CD4-positive, alpha-beta T cell treated with Interleukin-10 for 1 hour (primary cell): ENCODE results near the gene UQCR11.

Source experiments
- DNase-seq: peaks from one replicate; pipeline ENCODE4 v3.0.0-alpha.2; 2020

The UQCR11 gene

DNA sequence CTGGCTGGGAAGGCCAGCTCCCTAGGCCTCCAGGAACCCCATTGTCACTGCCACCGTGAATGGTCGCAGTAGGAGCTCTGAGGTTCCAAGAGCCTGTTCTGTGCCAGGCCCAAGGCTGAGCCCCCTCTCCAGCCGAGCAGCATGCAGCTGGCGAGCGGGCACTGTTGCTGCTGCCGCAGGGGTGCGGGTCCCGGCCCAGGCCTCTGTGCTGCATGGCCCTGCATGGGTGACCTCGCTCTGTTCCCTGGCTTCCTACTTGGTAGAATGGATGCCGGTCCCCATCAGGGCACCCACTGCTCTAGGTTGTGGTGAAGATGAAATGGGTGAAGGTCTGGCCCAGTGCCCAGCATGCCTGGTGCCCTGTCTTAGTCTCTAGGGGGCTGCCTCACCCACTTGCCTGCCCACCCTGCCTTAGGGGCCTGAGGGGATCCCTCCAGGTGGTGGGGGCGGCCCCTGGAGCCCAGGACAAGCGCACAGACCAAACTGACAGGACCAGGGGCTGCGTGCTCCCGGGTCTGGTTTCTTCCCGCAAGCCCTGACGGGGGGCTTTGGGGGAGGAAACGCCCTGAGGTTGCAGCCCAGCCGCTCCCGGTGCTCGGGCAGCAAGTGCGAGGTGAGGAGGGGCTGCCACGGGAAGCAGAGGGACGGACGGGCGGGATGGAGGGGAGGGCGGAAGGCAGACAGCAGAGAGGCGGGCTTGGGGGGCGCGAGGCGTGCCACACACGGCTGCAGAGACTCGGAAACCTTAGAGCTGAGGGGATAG is 8.7 kb upstream of the UQCR11 start:
- DNase-seq = no peak

DNA sequence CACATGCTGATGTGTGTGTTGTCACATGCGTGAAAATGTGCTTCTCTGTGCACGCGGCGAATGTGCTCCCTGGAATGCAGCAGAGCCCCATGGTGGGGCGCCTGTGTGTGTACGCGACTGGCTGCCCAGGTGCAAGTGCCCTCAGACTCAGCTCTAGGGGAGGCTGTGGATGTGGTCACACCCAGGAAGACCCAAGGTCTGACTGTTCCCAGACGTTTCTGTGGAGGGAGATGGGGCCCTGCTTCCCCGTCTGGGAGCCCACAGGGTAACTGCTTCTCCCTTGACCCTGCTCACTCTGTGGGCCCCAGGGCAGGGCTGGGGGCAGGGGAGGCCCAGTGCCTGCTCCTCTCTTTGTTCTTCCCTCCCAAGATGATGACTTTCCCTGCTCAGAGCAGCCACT is 7.9 kb upstream of the UQCR11 start:
- DNase-seq = no peak

DNA sequence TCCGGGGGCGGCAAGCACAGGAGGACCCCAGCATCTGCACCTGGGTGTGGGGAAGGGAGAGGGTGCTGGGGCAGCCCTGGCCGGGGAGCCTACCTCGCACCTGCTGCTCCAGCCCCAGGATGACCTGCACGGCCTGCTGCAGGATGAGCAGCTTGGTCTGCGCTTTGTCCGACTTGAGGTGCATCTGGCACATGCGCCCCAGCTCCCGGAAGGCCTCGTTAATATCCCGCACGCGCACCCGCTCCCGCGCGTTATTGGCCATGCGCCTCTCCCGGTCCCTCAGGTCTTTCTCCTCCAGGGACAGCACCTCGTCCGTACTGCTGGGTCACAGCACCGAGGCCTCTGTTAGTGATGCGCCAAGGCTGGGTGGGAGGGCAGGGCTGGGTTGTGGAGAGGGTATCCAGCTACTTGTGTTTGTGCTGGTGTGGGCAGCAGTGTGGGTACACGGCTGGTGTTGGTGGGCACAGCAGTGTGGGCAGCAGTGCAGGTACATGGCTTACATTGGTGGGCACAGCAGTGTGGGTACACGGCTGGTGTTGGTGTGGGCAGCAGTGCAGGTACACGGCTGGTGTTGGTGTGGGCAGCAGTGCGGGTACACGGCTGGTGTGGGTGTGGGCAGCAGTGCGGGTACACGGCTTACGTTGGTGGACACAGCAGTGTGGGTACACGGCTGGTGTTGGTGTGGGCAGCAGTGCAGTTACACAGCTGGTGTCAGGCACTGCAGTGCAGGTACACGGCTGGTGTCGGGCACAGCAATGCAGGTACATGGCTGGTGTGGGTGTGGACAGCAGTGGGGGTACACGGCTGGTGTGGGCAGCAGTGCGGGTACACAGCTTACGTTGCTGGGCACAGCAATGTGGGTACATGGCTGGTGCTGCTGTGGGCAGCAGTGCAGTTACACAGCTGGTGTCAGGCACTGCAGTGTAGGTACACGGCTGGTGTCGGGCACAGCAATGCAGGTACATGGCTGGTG is 7.1 kb upstream of the UQCR11 start:
- DNase-seq = no peak

DNA sequence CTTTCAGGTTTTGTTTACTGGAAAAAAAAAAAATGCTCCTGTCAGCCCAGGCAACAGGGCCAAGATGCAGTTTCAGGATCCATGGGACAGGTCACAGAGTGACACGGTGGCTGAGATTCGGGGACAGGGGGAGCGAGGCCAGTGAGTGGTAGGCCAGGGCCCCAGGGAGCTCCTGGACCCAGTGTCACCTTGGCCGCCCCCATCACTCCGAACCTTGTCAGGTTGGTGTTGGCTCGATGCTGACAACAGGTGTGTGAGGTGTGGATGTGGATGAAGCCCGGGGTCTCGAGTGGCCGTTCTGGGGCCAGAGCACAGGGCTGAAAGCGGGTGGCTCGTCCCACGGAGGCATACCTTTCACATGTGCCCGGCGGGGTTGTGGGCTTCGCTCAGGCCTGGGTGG is 6.1 kb upstream of the UQCR11 start:
- no peak for DNase-seq

DNA sequence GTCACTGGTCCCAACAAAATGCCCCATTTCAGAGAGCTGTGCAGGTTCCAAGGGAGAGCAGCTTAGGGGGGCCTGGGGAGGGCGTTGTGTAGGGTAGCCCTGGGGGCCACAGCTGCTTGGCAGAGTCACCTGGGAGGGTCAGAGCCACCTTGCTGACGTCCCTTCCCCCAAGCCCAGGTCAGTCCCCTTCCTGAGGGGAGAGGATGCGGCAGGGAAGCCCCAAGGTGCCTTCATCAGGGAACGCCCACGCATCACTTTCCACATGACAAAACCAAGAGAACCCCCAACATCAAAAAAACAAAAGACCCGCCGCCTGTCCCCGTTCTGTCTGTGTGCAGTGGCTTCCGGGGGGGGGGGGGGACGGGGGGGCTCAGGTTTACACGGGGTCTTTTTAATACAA is 5.3 kb upstream of the UQCR11 start:
- peak; percentile 21 for DNase-seq

DNA sequence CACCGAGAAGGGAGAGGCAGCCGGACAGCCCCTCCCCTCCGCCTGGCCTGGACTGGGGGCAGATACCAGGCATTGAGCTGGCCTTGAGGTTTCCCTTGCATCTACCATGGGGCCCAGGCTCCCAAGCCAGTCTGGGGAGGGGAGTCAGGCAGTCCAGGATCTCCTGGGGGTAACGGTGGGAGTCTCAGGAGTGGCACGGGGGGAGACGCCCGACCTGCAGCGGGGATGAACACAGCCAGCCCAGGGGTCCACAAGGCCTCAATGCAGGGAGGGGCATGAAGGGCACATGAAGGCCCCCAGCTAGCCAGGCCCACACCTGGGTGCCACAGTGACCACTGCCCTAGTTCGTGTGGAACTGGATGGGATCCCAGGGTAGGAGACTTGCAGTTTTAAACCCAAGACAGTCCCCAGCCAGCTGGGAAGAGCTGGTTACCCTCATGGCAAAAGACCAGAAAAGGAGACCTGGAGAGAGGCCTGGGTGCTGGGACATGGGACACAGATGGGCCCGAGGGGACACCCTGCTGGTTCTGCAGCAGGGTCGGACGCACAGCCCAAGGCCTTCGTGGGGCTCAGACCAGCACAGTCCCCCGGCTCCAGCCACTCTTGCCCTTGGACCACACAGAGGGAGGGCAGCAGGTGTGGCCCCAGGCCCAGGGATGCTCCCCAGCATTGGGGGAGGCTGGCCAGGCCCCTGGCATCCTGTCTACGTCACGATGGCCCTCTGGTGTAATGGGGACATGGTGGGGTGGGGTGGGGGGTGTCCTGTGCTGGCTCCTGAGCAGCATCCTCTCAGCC is 4.6 kb upstream of the UQCR11 start:
- DNase-seq = no peak

DNA sequence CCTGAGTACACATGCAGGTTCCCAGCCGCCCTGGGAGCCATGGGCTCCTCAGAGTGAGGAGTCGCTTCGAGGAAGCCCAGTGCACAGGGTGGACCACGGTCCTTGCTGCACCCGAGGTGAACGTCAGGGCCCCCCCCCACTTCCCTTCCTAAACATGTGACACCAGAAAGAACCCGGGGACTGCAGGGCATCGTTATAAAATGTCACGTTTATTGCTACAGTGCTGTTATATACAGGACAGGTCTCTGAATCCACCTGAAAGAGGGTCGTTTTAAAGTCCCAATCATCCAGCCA is 3.8 kb upstream of the UQCR11 start:
- DNase-seq = peak; percentile 39

DNA sequence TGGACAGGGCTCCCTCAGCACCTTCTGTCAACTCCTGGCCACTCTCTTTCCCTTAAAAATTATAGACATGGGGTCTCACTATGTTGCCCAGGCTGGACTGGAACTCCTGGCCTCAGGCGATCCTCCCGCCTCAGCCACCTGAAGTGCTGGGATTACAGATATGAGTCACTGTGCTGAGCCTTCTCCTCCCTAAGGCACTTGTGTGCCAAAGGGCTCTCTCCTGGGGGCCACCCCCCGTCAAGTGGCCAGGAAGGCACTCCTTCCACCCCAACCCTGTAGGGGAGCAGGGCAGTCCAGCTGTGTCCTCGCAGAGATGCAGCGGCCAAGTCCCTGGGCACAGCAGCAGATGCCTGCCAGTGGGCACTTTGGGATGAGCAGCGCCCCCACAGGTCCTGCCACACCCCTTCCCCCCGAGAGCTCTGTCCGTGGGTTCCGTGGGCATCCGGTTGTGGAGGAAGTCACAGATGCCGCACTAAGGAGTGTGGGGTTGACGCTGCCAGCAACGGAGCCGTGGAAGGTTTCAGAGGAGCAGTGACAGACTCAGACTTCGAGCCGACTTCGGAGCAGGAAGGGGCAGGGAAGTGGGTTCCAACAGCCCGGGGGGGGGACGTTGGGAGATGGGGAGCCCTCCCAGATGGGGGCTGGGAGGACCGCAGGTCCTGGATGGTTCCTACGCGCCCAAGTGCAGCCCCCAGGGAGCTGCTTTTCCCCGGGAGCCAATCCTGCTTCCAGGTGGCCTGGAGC is 3.3 kb upstream of the UQCR11 start:
- DNase-seq = peak; percentile 53

DNA sequence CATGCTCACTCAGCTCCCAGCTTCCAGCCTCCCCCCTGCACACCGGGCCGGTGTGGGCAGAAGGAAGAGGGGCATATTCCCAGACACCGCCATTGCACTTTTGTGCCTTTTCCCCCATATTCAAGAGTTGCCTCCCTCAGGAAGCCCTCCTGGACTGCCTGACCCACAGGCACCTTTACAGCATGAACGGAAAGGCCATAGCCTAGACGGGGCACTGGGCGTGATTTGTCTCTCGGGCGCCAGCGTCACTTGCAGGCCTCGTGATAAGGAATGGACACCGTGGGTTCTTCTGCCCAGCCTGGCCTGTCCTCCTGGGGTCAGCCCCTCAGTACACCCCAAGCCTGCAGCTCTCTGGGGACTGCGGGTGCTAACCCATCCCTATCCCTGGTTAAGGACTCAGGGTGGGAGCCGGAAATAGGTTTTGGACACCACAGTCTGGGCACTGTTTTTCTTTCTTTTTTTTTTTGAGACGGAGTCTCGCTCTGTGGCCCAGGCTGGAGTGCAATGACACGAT is 933 bp upstream of the UQCR11 start:
- DNase-seq = no peak

DNA sequence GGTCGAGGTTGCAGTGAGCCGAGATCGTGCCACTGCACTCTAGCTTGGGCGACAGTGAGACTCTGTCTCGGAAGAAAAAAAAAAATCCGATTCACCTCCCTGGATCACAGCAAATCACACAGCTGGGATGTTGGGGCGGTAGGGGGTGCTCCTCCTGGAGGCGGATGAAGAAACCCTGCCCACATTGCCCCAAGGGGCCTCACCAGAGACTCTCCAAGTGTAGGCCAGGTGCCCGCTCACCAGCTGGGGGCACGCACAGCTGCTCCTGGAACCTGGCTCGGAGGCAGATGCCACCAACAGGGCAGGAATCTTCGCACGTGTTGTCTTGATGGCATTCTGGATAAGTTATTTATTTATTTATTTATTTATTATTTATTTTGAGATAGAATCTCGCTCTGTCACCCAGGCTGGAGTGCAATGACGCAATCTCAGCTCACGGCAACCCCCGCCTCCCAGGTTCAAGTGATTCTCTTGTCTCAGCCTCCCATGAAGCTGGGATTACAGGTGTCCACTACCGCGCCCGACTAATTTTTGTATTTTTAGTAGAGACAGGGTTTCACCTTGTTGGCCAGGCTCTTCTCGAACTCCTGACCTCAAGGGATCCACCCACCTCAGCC is 3.1 kb downstream of the UQCR11 start:
- no peak for DNase-seq

DNA sequence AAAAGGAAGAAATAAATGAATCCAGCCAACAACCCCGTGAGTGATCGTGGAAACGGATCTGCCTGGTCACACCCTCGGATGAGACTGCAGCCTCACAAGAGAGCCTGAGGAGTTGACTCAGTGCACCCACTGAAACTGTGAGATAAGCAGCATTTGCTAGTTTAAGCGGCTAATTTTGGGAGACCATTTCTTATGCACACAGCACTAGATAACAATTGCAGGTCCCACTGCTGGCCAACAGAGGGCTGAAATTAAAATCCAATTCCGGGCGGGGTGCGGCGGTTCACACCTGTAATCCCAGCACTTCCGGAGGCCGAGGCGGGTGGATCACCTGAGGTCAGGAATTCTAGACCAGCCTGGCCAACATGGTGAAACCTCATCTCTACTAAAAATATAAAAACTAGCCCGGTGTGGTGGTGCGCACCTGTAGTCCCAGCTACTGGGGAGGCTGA is 3.6 kb downstream of the UQCR11 start:
- DNase-seq = no peak

DNA sequence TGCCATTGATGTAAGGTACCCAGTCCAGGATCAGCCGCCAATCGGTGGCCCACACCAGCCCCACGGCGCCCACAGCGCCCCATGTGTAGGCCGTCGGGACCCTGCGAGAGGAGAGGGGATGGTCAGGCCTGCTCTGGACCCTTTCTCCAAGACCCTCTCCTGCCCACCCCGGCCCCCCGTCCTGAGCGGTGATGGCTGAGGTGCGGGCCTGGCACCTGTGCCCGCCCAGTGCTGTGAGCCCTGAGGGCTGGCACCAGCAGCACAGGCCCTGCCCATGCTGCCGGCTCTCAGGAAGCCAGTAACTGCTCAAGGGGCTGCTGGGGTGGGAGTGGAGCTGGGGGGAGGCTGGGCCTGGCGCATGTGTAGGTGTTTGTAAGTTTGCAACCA is 5.8 kb downstream of the UQCR11 start:
- DNase-seq = no peak

DNA sequence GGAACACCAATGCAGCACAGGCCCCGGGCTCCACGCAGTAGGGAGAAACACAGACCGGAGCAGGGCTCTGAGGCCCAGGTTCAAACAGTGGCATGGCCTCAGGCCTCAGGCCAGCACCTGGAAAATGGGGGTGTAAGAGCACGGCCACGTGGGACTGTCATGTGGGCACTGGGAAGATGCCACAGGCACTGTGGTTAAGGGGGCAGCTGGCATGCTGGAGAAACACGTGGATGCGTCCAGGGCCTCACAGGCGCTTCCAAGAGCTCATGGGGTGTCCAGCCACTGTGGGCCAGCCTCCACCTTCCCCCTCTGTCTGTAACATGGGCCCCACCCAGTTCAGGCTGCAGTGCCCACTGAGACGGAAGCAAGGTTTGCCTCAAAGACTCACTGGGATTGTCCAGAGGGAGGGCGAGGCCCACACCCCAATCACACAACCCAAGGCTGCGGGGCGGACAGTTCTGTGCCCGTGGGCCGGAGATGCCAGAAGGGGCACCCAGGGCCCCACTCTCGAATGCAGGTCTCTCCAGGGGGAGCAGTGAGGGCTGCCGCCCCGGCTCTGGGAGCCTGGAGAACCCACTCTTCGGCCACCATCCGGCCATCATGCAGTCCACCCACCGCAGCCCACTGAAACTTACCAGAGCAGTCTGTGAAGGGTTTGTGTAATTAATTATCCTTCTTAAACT is 6.3 kb downstream of the UQCR11 start:
- no peak for DNase-seq

DNA sequence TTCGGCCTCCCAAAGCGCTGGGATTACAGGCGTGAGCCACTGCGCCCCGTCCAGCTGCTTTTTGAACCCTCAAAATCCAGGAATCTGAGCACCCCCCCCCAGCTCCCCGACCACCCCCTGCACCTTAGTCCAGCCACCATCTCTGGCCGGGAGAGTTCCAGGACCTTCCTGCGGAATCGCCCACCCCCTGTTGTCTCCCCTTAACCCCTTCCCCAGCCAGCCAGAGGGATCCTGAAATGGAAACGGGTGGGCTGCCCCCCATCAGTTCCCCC is 11.8 kb downstream of the UQCR11 start:
- DNase-seq = no peak

DNA sequence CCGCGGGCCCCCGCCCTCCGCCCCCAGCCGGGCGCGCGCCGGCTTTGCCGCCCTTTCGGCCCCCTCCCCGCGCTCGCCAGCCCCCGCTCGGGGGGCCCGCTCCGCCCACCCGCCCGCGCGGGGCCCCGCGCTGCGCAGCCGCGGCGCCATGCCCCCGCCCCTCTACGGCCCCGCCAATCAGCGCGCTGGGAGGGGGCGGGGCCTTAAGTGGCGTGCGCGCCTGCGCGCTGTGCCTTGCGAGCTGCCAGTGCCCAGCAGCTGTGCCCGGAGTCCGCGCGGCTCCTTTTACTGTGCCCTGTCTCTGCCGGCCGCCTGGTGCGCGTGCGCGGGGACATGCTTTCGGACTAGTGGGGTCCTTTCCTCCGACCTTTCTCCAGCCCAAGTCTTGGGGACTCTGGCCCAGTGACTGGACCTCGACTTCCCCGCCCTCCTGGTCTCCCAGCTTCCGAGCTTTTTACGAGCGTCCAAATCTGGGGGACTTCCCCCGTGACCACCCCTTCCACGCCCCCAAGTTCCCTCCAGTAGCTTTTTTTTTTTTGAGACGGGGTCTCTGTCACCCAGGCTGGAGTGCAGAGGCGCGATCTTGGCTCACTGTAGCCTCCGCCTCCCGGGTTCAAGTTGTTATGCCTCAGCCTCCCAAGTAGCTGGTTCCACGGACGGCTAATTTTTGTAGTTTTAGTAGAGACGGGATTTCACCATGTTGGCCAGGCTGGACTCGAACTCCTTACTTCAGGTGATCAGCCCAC is 12.3 kb downstream of the UQCR11 start, which contains the start of gene MBD3:
Gene MBD3, minus strand, starts transcription at position 111 of the 746 bp plus-strand sequence. CDS start 234 bp downstream, outside the sequence.
- DNase-seq = peak; percentile 90

DNA sequence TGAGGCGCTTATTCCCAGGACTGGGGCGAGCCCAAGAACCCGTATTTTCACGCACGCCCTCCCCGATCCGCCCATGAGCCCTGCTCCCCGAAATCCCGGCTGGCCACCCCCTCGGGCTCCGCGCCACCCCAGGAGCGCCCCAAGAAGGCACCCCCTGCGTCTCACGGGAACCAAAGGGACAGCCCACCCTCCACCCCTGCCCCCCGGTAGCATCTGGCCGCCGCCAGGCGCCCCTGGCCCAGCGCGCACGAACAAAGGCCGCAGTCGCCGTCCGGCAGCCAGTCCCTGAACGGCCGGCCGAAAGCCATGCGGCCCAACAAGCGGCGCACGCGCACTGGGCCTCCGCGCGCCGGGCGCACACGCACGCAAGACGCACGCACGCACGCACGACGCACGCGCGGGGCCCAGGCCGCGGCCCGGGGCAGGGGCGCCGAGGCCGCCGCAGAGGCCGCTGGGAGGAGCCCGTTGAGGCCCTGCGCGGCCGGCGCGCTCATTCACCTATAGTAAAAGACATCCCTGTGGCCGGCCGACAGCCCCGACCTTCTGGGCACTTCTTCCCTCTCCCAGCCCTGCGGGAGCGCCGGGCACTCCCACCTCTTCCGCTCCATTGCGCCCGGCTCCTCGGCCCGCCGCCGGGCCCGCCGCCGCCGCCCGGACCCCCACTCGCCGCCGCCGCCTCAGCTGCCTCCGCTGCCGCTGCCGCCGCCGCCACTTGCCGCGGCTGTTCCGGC is 13.1 kb downstream of the UQCR11 start:
- peak; percentile 87 for DNase-seq

DNA sequence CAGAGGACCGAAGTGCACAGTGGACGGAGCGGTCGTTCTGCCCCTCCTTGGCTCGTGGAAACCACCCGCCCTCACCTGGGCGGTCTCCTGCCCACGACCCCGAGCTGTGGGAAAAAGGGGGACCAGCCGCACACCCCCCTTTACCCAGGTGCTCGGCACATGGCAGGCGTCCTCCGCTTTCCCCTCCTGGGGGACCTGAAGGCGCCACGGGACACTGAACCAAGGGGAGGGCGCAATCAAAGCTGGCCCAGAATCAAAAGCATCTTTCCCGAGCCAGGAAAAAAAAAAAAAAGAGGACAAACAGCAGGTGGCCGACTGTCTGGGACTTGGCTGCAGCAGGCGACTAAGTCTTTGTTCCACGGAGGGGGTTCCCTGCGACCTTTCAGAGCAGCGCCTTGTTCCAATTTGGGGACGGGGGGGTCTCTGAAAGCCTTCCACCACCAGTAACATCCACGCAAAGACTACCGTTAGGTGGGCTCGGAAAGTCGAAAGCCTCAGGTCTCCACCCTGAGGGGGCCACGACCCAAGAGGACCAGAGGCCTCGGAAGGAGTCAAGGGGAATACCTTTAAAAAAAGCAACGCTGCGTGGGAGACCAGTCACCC is 13.7 kb downstream of the UQCR11 start:
- no peak for DNase-seq

DNA sequence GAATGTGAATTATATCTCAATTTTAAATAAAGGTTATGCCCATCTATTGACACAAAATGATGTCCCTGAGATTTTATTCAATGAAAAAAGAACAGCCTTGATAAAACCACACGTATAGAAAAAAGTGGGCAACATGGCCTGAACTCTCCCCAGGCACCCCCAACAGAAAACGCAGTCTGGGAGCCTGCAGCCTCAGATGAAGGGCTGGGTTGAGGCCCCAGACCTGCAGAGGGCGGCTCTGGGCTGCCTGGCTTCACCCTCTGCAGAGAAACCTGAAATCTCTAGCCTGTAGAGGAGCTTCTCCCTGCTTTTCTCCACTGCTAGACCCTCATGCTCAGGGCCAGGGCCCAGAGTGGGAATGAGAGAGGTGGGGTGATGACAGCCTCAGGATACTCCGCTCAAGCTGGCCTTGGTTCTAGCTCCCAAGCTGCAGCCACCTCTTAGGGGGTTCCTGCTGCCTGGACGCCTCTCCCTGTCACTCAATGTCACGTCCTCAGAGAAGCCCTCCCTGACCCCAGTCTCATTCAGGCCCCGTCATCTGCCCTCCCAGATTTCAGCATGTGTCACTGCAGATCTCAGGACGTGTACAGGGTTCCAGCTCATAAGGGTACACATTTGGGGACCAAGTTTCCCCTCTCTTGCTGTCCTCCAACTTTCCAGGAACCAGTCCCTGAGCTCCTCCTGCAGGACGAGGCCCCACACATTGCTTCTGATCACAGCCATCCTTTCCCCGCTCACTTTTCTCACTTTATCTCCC is 14.4 kb downstream of the UQCR11 start:
- DNase-seq = peak; percentile 34

DNA sequence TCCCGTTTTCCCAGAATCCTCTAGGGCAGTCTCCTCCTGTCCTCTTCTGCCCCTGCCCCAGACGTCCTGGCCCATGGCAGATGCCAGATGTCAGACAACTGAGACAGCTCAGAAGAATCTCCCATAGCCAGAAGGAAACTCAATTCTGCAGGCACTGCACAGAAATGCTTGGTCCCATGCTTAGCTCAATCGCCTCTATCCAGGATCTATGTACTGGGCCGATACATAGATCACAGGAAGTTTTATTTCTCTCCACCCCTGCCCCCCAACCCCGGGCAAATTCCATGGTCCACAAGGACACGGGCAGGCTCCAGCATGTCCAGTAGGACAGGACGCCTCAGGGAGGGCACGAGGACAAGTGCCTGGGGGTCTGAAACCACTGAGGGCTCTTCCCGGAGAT is 17.4 kb downstream of the UQCR11 start:
- DNase-seq = no peak
